Endothelial cell of umbilical vein (primary cell): Measurements from ENCODE around the gene SORL1. TPM values are rescaled to one million over a fixed set of nuclear protein-coding genes. Genes with fewer than 3 reads are reported as not detected.

Source experiments
- BruUV-seq: library from RNA; stranded (reverse); fragments of 400-500 nt; replicated peaks from 2 replicates; lab custom pipeline; 2021; lab: Mats Ljungman, UMichigan
- CTCF ChIA-PET: fragments of 300-600, 350-600 bp; sonication (Branson Sonifier 250); formaldehyde crosslinking; loops from one replicate; lab custom pipeline; 2021; ENCODE audit warnings: antibody characterized with exemption, inconsistent platforms; lab: Charles Lee
- POLR2A ChIA-PET: fragments of 300-600, 350-600 bp; sonication (Branson Sonifier 250); formaldehyde crosslinking; loops from one replicate; lab custom pipeline; 2021; ENCODE audit warnings: antibody characterized with exemption, inconsistent platforms; lab: Charles Lee
- DNase-seq: peaks from one replicate; pipeline ENCODE4 v3.0.0-alpha.2; 2011; ENCODE audit warnings: low read depth, low spot score
- FAIRE-seq: peaks from 2 replicates; lab custom pipeline; 2011; peaks lifted over from hg19 to GRCh38; lab: Jason Lieb, UNC
- H2AFZ ChIP-seq: 2 replicates; pipeline ENCODE4 v1.6.0; 2012; ENCODE audit warnings: low read depth, low read length, control low read depth, inconsistent platforms
- H3K27ac ChIP-seq: 2 replicates; pipeline ENCODE4 v1.5.1; 2011; ENCODE audit warnings: low read depth, mild to moderate bottlenecking, control low read depth, low read length, moderate library complexity; ENCODE audit not compliant: insufficient read depth
- H3K27me3 ChIP-seq, 2 experiments: 2 replicates each; pipeline versions ENCODE4 v1.6.0 to v1.6.1; 2011; ENCODE audit warnings: low read length in 2 of 2, mixed read lengths in 1 of 2; ENCODE audit not compliant: control insufficient read depth in 2 of 2, insufficient read depth in 2 of 2
- H3K36me3 ChIP-seq, 2 experiments: 2 replicates in 1 of 2; 3 replicates in 1 of 2; pipeline ENCODE4 v1.5.1; 2011; ENCODE audit warnings: low read length in 2 of 2, mild to moderate bottlenecking in 1 of 2, moderate library complexity in 1 of 2; ENCODE audit not compliant: control insufficient read depth in 2 of 2, insufficient read depth in 2 of 2; ENCODE audit errors: extremely low read depth in 1 of 2
- H3K4me1 ChIP-seq: 3 replicates; pipeline ENCODE4 v1.5.1; 2011; ENCODE audit warnings: mild to moderate bottlenecking, low read length; ENCODE audit not compliant: control insufficient read depth, insufficient read depth; ENCODE audit errors: extremely low read depth
- H3K4me2 ChIP-seq: 2 replicates; pipeline ENCODE4 v1.6.1; 2011; ENCODE audit warnings: low read length, control low read depth, mixed read lengths; ENCODE audit not compliant: insufficient read depth
- H3K4me3 ChIP-seq, 3 experiments: fragments of 200-600 bp in 1 of 3; sonication (generic), shearing (Covaris generic) in 1 of 3; replicated peaks in 1 of 3; 2 replicates each; pipeline ENCODE4 v1.5.1; 2011 to 2016; ENCODE audit warnings: control low read depth in 3 of 3, low read length in 3 of 3, mild to moderate bottlenecking in 2 of 3, inconsistent platforms in 1 of 3, low read depth in 1 of 3, moderate library complexity in 1 of 3; ENCODE audit not compliant: insufficient read depth in 1 of 3
- H3K79me2 ChIP-seq: 2 replicates; pipeline ENCODE4 v1.6.0; 2012; ENCODE audit warnings: low read length, inconsistent platforms; ENCODE audit not compliant: control insufficient read depth, insufficient read depth
- H3K9ac ChIP-seq: replicated peaks from 2 replicates; pipeline ENCODE3; 2011; ENCODE audit warnings: low read length, control low read depth; ENCODE audit not compliant: insufficient read depth; ENCODE audit errors: extremely low read depth
- H3K9me1 ChIP-seq: replicated peaks from 3 replicates; pipeline ENCODE4 v1.6.0; 2011; ENCODE audit warnings: mild to moderate bottlenecking, low read length; ENCODE audit not compliant: control insufficient read depth, insufficient read depth; ENCODE audit errors: extremely low read depth
- H3K9me3 ChIP-seq: replicated peaks from 2 replicates; pipeline ENCODE4 v1.5.1; 2012; ENCODE audit warnings: low read length, inconsistent platforms; ENCODE audit not compliant: control insufficient read depth, insufficient read depth
- H4K20me1 ChIP-seq: replicated peaks from 2 replicates; pipeline ENCODE3; 2011; ENCODE audit warnings: mild to moderate bottlenecking, low read length; ENCODE audit not compliant: control insufficient read depth, insufficient read depth; ENCODE audit errors: extremely low read depth
- EZH2 ChIP-seq: IDR thresholded peaks from 2 replicates; pipeline ENCODE4 v1.6.1; 2012; ENCODE audit warnings: borderline replicate concordance, low read depth, mild to moderate bottlenecking, moderate library complexity, low read length, inconsistent platforms; ENCODE audit not compliant: severe bottlenecking
- FOS ChIP-seq: IDR thresholded peaks from 2 replicates; pipeline ENCODE4 v1.6.1; 2011; ENCODE audit warnings: mild to moderate bottlenecking, low read length, moderate library complexity, borderline replicate concordance; ENCODE audit not compliant: insufficient read depth
- GATA2 ChIP-seq: IDR thresholded peaks from 2 replicates; pipeline ENCODE4 v1.7.0; 2011; ENCODE audit warnings: low read depth, mild to moderate bottlenecking, moderate library complexity, mixed read lengths, low read length; ENCODE audit not compliant: insufficient read length, insufficient read depth
- JUN ChIP-seq: IDR thresholded peaks from 2 replicates; pipeline ENCODE4 v1.6.1; 2011; ENCODE audit warnings: borderline replicate concordance, low read depth; ENCODE audit not compliant: insufficient read length, insufficient read depth
- MYC ChIP-seq: IDR thresholded peaks from one replicate; pipeline ENCODE4 v1.6.1; 2011; ENCODE audit warnings: mild to moderate bottlenecking, low read depth, low read length
- POLR2A ChIP-seq: IDR thresholded peaks from 2 replicates; pipeline ENCODE4 v1.6.1; 2012; ENCODE audit warnings: low read depth, mild to moderate bottlenecking, control low read depth, low read length
- POLR2AphosphoS5 ChIP-seq: IDR thresholded peaks from 2 replicates; pipeline ENCODE4 v1.6.1; 2012; ENCODE audit warnings: low read depth, mild to moderate bottlenecking, control low read depth, low read length, moderate library complexity; ENCODE audit not compliant: insufficient read depth
- dilution Hi-C: fragments of 300-500 bp; cut with MboI; formaldehyde crosslinking; loops from one replicate; pipeline ENCODE4 v1.15.0; 2019; ENCODE audit warnings: low sequenced_read_pairs; ENCODE audit not compliant: extremely low pct_ligation_motif_present
- intact Hi-C: fragments of 100-400 bp; cut with micrococcal nuclease; formaldehyde crosslinking; loops from one replicate; pipeline ENCODE4 v1.10.0; 2022
- polyA plus RNA-seq, 4 experiments: library from polyadenylated mRNA; depleted of rRNA in 3 of 4; stranded (reverse) in 3 of 4; unstranded in 1 of 4; fragments of >200 nt; gene quantifications; 2 replicates each; pipeline versions ENCODE4 v1.2.1 to v1.2.3, GENCODE V29; 2011 to 2012; ENCODE audit warnings: missing spikeins in 1 of 4
- total RNA-seq: library from RNA; stranded (reverse); gene quantifications from 2 replicates; pipeline ENCODE4 v1.2.3, GENCODE V29; 2021
- TF ChIP-seq, protein P1 (sequence below), 2 donors: IDR thresholded peaks; 1 replicate in 1 of 2; 2 replicates in 1 of 2; pipeline ENCODE4 v1.5.1; 2011; ENCODE audit warnings: low read length in 2 of 2, mild to moderate bottlenecking in 2 of 2, moderate library complexity in 2 of 2, control low read depth in 1 of 2, inconsistent platforms in 1 of 2, low read depth in 1 of 2; ENCODE audit not compliant: insufficient read depth in 1 of 2; ENCODE audit errors: extremely low read depth in 1 of 2
- TF ChIP-seq, protein P2 (sequence below): IDR thresholded peaks from 2 replicates; pipeline ENCODE4 v1.6.1; 2011; ENCODE audit not compliant: insufficient read depth, insufficient read length

SORL1 gene
- total and polyA plus RNA-seq, 2 donors (not counting 3 experiments of a cell fraction or from before 2014, with no cell fraction given): 0.17 to 0.31 TPM

DNA sequence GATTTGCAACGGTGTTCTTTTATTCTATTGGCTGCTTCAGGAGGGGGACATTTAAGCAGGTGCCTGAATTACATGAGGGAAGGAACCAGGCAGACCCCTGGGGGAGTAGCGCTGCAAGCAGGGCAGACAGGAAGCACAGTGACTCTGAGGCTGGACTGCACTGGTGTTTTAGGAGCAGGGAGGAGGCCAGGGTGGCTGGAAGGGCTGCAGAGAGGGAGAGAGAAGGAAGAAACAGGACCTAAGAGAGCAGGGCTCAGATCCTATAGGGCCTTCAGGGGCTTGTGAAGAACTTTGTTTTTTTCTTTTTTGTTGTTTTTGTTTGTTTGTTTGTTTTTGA is 63.2 kb downstream of the SORL1 start:
- no peaks in the 10 kb centered on the region for H3K4me1 ChIP-seq
- BruUV-seq: no TSS peak
- CTCF ChIA-PET: no interaction called here
- intact Hi-C loops (no loop called here), dilution Hi-C loops (no loop called here)
- H3K9ac ChIP-seq: no peak overlapping the region
- H2AFZ ChIP-seq: no peak overlapping the region
- H3K27ac ChIP-seq: no peak overlapping the region
- no peaks in the 10 kb centered on the region for H3K79me2 ChIP-seq
- H3K4me2 ChIP-seq: no peak overlapping the region
- H3K9me3 ChIP-seq: no peaks in the 10 kb centered on the region
- no peaks in the 10 kb centered on the region for H3K9me1 ChIP-seq
- H3K4me3 ChIP-seq: no peak overlapping the region
- FAIRE-seq (no peak), DNase-seq (no peak)
- H3K36me3 ChIP-seq: no peaks in the 10 kb centered on the region
- POLR2A ChIA-PET: no interaction called here
- no peaks in the 10 kb centered on the region for H3K27me3 ChIP-seq
- H4K20me1 ChIP-seq: no peaks in the 10 kb centered on the region
- TF ChIP-seq, protein P1, sequence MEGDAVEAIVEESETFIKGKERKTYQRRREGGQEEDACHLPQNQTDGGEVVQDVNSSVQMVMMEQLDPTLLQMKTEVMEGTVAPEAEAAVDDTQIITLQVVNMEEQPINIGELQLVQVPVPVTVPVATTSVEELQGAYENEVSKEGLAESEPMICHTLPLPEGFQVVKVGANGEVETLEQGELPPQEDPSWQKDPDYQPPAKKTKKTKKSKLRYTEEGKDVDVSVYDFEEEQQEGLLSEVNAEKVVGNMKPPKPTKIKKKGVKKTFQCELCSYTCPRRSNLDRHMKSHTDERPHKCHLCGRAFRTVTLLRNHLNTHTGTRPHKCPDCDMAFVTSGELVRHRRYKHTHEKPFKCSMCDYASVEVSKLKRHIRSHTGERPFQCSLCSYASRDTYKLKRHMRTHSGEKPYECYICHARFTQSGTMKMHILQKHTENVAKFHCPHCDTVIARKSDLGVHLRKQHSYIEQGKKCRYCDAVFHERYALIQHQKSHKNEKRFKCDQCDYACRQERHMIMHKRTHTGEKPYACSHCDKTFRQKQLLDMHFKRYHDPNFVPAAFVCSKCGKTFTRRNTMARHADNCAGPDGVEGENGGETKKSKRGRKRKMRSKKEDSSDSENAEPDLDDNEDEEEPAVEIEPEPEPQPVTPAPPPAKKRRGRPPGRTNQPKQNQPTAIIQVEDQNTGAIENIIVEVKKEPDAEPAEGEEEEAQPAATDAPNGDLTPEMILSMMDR (IDR thresholded peaks at IDR 0.05; ENCODE audit: extremely low read depth in 1 of 2, insufficient read depth in 1 of 2, low read depth in 1 of 2, low read length in 2 of 2): no peak
- no peak for TF ChIP-seq GATA2

DNA sequence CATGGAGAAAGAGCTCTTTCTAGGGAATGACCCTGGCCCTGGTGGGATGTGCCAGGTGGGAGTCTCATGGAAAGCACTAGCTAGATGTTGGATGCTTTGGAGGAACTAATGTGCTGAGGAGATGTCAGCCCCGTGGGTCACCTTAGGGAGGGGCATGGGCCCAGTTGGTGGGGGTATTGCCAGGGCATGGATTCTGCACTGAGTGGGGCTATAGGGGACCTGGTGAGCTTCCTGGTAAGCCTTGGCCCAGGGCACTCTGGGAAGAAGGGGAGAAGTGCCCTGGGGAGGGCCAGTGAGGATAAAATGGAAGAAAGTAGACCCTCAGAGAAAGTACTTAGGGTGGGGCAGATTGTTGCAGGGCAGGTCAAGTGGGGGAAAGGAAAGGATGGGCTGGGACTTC is 65.9 kb downstream of the SORL1 start:
- dilution Hi-C loops: no loop called here
- FAIRE-seq (no peak), DNase-seq (no peak)
- H3K9ac ChIP-seq: no peak overlapping the region
- H3K4me2 ChIP-seq: no peak overlapping the region
- H3K27ac ChIP-seq: no peak overlapping the region
- ChIA-PET POLR2A (no interaction called here), CTCF (no interaction called here)
- H3K4me3 ChIP-seq: no peak overlapping the region
- no peaks in the 10 kb centered on the region for H3K27me3 ChIP-seq
- intact Hi-C loops: no loop called here
- no peak overlapping the region for H2AFZ ChIP-seq
- BruUV-seq: no TSS peak
- H3K36me3 ChIP-seq: no peaks in the 10 kb centered on the region
- H4K20me1 ChIP-seq: no peaks in the 10 kb centered on the region
- TF ChIP-seq, protein P2, sequence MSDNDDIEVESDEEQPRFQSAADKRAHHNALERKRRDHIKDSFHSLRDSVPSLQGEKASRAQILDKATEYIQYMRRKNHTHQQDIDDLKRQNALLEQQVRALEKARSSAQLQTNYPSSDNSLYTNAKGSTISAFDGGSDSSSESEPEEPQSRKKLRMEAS: no peak
- TF ChIP-seq JUN (no peak), POLR2AphosphoS5 (no peak), GATA2 (no peak), FOS (no peak), MYC (no peak), POLR2A (no peak), EZH2 (no peak)
- TF ChIP-seq, protein P1 (IDR thresholded peaks at IDR 0.05; ENCODE audit: extremely low read depth in 1 of 2, insufficient read depth in 1 of 2, low read depth in 1 of 2, low read length in 2 of 2): no peak
- no peaks in the 10 kb centered on the region for H3K79me2 ChIP-seq
- H3K4me1 ChIP-seq: no peaks in the 10 kb centered on the region
- H3K9me3 ChIP-seq: no peaks in the 10 kb centered on the region
- H3K9me1 ChIP-seq: no peaks in the 10 kb centered on the region
